Measurements from ENCODE around the gene TSGA10IP.
A peak's percentile ranks its signal among the peaks of the same experiment; 100 is the strongest.

Gene TSGA10IP

DNA sequence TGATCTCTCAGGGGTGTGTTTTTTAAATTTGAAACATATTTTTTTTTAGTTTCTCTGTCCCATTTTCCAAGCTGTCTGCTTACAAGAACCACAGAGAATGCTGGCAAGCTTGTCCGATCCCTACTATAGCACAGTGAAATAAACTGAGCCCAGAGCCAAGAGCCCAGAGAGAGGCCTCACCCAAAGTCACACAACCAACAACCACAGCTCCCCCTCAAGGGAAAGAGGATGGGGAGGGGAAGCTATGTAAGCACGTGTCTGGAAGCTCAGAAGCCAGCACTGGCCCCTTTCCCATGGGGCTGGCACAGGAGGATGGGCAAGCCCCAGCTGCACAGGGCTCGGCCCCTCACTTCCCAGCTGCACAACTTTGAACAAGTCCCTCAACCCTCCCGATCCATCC lies 13.0 kb downstream of the TSGA10IP start:
- TF ChIP-seq, protein P1, sequence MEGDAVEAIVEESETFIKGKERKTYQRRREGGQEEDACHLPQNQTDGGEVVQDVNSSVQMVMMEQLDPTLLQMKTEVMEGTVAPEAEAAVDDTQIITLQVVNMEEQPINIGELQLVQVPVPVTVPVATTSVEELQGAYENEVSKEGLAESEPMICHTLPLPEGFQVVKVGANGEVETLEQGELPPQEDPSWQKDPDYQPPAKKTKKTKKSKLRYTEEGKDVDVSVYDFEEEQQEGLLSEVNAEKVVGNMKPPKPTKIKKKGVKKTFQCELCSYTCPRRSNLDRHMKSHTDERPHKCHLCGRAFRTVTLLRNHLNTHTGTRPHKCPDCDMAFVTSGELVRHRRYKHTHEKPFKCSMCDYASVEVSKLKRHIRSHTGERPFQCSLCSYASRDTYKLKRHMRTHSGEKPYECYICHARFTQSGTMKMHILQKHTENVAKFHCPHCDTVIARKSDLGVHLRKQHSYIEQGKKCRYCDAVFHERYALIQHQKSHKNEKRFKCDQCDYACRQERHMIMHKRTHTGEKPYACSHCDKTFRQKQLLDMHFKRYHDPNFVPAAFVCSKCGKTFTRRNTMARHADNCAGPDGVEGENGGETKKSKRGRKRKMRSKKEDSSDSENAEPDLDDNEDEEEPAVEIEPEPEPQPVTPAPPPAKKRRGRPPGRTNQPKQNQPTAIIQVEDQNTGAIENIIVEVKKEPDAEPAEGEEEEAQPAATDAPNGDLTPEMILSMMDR (IDR thresholded peaks at IDR 0.05; ENCODE audit: insufficient read depth, low read depth, low read length, missing control alignments), result no peak
- DNase-seq (ENCODE audit: low read depth), result no peak
- H3K4me3 ChIP-seq (ENCODE audit: low read depth, low read length), result no peak overlapping the region

DNA sequence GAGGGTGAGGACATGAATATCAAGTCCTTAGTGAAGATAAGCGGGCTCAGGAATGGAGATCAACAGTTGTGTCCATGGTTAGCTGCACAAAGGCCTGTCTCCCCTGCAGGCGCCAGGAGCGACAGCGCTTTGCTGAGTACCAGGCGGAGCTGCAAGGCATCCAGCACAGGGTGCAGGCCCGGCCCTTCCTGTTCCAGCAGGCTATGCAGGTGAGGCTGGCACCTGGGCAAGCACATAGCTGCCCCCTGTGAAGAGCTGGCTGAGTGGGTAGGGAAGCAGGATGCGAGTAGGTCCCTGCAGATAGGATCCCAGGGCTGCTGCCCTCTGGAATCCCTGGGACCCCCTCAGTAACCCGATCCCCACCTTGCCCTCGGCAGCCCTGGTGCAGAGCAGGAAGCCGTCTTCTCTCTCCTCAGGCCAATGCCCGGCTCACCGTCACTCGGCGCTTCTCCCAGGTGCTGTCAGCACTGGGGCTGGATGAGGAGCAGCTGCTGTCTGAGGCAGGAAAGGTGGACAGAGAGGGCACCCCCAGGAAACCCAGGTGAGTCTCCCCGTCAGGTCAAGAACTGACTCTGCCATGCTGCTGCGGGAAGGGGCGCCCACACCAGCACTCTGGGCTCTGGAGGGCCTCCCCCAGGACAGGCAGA lies 13.6 kb downstream of the TSGA10IP start:
- DNase-seq (ENCODE audit: low read depth), result no peak
- TF ChIP-seq, protein P1 (IDR thresholded peaks at IDR 0.05; ENCODE audit: insufficient read depth, low read depth, low read length, missing control alignments), result no peak
- H3K4me3 ChIP-seq (ENCODE audit: low read depth, low read length), result no peak overlapping the region

DNA sequence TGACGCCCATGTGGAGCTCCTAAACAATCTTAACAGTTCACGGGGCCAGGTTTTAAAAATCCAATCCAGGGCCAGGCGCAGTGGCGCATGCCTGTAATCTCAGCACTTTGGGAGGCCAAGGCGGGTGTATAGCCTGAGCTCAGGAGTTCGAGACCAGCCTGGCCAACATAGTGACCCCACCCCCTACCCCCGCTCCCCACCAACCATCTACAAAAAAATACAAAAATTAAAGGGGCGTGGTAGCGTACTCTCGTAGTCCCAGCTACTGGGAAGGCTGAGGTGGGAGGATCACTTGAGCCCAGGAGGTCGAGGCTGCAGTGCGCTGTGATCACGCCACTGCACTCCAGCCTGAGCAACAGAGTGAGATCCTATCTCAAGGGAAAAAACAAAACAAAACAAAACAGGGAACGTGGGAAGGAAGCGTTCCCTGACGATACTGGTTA lies 15.6 kb downstream of the TSGA10IP start:
- peak overlapping the region; percentile 63 for H3K4me3 ChIP-seq (ENCODE audit: low read depth, low read length)
- DNase-seq (ENCODE audit: low read depth), result no peak

DNA sequence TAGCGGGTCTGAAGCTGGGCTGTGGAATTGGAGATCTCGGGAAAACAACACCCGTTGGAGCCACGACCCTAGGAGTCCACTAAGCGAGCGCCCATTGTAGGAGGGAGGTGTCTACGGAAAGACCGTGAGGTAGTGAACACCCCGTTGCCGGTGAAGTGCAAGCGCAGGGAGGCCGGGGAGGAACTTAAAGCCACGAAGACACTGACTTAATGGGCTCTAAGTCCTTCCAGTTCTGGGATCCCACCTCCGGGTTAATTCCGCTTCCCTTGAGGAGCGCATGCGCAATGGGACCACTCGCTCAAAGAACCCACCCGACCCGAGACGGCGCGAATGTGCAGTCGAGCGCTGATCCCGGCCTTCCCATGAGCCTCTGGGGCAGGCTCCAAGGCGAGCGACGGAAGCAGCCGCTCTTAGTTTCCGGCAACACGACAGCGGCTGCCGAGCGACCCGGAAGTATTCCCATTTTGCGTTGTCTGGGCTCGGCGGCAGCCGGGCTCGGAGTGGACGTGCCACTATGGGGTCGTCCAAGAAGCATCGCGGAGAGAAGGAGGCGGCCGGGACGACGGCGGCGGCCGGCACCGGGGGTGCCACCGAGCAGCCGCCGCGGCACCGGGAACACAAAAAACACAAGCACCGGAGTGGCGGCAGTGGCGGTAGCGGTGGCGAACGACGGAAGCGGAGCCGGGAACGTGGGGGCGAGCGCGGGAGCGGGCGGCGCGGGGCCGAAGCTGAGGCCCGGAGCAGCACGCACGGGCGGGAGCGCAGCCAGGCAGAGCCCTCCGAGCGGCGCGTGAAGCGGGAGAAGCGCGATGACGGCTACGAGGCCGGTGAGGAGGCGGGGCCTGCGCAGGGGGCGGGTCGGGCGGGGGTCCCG lies 16.2 kb downstream of the TSGA10IP start, which contains the start of gene SART1:
SART1 (plus strand) TSS at position 468 of the 874 bp plus-strand sequence; CDS start at position 515, 47 bp downstream.
- TF ChIP-seq, protein P1 (IDR thresholded peaks at IDR 0.05; ENCODE audit: insufficient read depth, low read depth, low read length, missing control alignments), result no peak
- H3K4me3 ChIP-seq (ENCODE audit: low read depth, low read length), result peak within 1 kb of the TSS; percentile 63
- DNase-seq (ENCODE audit: low read depth), result peak; percentile 99

More for the DNA sequence above, 15.6 kb downstream of the TSGA10IP start:
- TF ChIP-seq, protein P1 (IDR thresholded peaks at IDR 0.05; ENCODE audit: insufficient read depth, low read depth, low read length, missing control alignments), result no peak

DNA sequence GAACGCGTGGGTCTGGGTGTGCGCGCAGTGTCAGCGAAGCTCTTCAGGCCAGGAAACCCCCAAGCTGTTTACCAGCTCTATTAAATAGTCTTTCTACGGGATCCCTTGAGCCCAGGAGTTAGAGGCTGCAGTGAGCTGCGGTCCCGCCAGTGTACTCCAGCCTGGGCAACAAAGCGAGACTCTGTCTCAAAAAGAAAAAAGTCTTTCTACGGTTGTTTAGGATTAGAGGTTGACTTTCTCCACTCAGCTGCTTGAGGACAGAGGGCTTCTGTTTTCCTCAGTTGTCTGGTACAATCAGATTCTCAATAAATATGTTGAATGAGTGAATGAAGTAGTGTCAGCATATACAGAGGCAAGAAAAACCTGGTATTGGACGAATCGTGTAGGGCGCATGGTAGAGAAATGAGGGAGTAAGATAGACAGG lies 16.9 kb downstream of the TSGA10IP start:
- TF ChIP-seq, protein P1 (IDR thresholded peaks at IDR 0.05; ENCODE audit: insufficient read depth, low read depth, low read length, missing control alignments), result no peak

DNA sequence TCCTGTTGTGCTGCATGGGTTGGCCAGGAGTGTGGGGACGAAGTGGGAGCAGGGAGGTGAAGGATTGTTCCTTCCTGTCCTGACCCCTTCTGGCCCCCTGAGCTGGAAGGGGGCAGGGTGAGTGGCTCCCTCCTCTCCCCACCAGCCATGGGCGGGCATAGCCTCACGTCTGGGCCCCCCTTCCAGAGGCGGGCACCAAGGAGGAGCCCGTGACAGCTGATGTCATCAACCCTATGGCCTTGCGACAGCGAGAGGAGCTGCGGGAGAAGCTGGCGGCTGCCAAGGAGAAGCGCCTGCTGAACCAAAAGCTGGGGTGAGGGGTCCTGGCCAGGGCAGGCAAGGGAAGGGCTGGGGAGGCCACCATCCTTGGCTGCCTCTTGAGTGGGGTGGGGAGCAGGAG lies 19.6 kb downstream of the TSGA10IP start:
- TF ChIP-seq, protein P1 (IDR thresholded peaks at IDR 0.05; ENCODE audit: insufficient read depth, low read depth, low read length, missing control alignments), result no peak
- no peak overlapping the region for H3K4me3 ChIP-seq (ENCODE audit: low read depth, low read length)
- no peak for DNase-seq (ENCODE audit: low read depth)

More for the DNA sequence above, 16.9 kb downstream of the TSGA10IP start:
- H3K4me3 ChIP-seq (ENCODE audit: low read depth, low read length), result peak overlapping the region; percentile 63
- no peak for DNase-seq (ENCODE audit: low read depth)
